Esophagus squamous epithelium (tissue), 5 donors: ENCODE results near the gene MSL1. TPM values are rescaled to one million over a fixed set of nuclear protein-coding genes. Genes with fewer than 3 reads are reported as not detected.

Source experiments
- DNase-seq: peaks from one replicate; lab custom pipeline; 2025; lab: John Stamatoyannopoulos, UW
- H3K27ac ChIP-seq, 4 donors: fragments of 200-600 bp; sonication (generic); one replicate each; pipeline ENCODE4 v1.5.1; 2016 to 2019; ENCODE audit warnings: mild to moderate bottlenecking in 1 of 4
- H3K27me3 ChIP-seq, 4 donors: fragments of 200-600 bp; sonication (generic); 1 replicate in 3 of 4; 2 replicates in 1 of 4; pipeline versions ENCODE4 v1.5.1 to v1.6.0; 2017 to 2021; ENCODE audit warnings: antibody characterized with exemption in 1 of 4
- H3K36me3 ChIP-seq, 3 donors: fragments of 200-600 bp; sonication (generic); one replicate each; pipeline ENCODE4 v1.5.1; 2016 to 2019
- H3K4me1 ChIP-seq, 3 donors: fragments of 200-600 bp; sonication (generic); one replicate each; pipeline ENCODE4 v1.5.1; 2017 to 2019
- H3K4me3 ChIP-seq, 4 donors: fragments of 200-600 bp; sonication (generic); 1 replicate in 3 of 4; 2 replicates in 1 of 4; pipeline ENCODE4 v1.5.1; 2016 to 2019; ENCODE audit warnings: mild to moderate bottlenecking in 2 of 4, moderate library complexity in 1 of 4
- H3K9me3 ChIP-seq, 3 donors: fragments of 200-600 bp; sonication (generic); one replicate each; pipeline ENCODE4 v1.5.1; 2016 to 2019
- POLR2A ChIP-seq, 4 donors: fragments of 450-650 bp; IDR thresholded peaks; one replicate each; pipeline ENCODE4 v1.6.1; 2017; ENCODE audit warnings: antibody characterized with exemption in 4 of 4, mild to moderate bottlenecking in 4 of 4, moderate library complexity in 3 of 4
- WGBS, 2 donors: methylation state at CpG; one replicate each; pipeline ENCODE4 v1.1.5; 2018; 5-methylcytosine and 5-hydroxymethylcytosine counted together
- intact Hi-C: fragments of 100-400 bp; cut with DNase I; formaldehyde crosslinking; loops from one replicate; pipeline ENCODE4 v1.15.0; 2022
- total RNA-seq, 4 donors: library from RNA; depleted of rRNA; stranded (reverse); fragments of >200 nt; gene quantifications; one replicate each; pipeline ENCODE4 v1.1.0, GENCODE V29; 2016
- TF ChIP-seq, protein P1 (sequence below), 6 experiments: fragments of 450-650 bp in 4 of 6; fragments of 200-600 bp in 2 of 6; sonication (generic) in 2 of 6; IDR thresholded peaks; one replicate each; pipeline ENCODE4 v1.5.1; 2016 to 2019; ENCODE audit warnings: antibody characterized with exemption in 6 of 6, mild to moderate bottlenecking in 4 of 6, moderate library complexity in 4 of 6
- donor health status: DM: yes; HTN: yes; CAD: no.

The MSL1 gene
- total RNA-seq, 4 donors from 2014 or later, result 41.5 to 59.9 (median 51.5) TPM

DNA sequence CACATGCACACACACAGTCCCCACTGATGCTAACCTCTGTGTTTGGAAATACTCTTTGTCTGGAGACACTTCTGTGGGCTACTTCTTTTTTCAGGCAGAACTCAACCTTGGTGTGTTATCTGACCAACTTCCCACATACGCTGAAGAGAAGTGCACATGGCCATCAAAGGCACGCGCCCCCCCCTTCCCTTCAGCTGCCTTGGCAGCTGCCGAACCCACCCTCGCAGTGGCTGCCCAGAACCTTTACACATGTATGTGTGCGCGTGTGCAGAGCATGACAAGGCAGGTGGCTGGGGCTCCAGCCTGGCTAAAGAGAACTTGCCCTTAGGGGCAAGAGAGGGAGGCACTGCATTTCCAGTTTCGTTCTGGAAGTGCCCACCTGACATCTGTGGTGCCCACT is 59.4 kb downstream of the MSL1 start:
- Histone ChIP-seq H3K4me3 (peak overlapping the region in 3 of 4 donors; percentile 13 to 84 (median 65)), H3K9me3 (no peaks in the 10 kb centered on the region), H3K36me3 (peaks cover 0 to 39% (median 0%) of the 10 kb centered on the region in 3 donors), H3K27ac (peak overlapping the region; percentile 92 to 98 (median 96)), H3K4me1 (peaks cover 14 to 85% (median 20%) of the 10 kb centered on the region in 3 donors), H3K27me3 (no peaks in the 10 kb centered on the region)
- no peak for TF ChIP-seq POLR2A (IDR thresholded peaks at IDR 0.05)
- TF ChIP-seq, protein P1, sequence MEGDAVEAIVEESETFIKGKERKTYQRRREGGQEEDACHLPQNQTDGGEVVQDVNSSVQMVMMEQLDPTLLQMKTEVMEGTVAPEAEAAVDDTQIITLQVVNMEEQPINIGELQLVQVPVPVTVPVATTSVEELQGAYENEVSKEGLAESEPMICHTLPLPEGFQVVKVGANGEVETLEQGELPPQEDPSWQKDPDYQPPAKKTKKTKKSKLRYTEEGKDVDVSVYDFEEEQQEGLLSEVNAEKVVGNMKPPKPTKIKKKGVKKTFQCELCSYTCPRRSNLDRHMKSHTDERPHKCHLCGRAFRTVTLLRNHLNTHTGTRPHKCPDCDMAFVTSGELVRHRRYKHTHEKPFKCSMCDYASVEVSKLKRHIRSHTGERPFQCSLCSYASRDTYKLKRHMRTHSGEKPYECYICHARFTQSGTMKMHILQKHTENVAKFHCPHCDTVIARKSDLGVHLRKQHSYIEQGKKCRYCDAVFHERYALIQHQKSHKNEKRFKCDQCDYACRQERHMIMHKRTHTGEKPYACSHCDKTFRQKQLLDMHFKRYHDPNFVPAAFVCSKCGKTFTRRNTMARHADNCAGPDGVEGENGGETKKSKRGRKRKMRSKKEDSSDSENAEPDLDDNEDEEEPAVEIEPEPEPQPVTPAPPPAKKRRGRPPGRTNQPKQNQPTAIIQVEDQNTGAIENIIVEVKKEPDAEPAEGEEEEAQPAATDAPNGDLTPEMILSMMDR (IDR thresholded peaks at IDR 0.05), result no peak
- DNase-seq, result no peak
- intact Hi-C loops, result no loop called here
- WGBS, 2 donors, result 31 to 81% methylated on average over 4 to 5 of the region's 8 CpGs

DNA sequence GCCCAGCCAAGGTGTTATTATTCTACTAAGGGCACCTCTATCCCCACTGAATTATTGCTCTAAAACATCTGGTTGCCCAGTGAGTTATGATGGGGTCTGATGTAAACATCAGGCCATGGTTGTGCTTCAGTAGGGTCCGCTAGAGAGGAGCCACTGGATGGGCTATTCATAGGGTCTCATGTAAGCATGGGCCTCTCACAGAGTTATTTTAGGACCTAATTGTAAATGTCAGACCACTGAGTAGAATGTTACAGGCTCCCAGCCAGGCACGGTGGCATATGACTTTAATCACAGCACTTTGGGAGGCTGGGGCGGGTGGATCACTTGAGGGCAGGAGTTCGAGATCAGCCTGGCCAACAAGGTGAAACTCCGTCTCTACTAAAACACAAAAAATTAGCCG is 60.8 kb downstream of the MSL1 start:
- Histone ChIP-seq H3K36me3 (peaks cover 0 to 43% (median 0%) of the 10 kb centered on the region in 3 donors), H3K27me3 (no peaks in the 10 kb centered on the region), H3K9me3 (no peaks in the 10 kb centered on the region), H3K4me3 (no peak overlapping the region), H3K27ac (peak overlapping the region in 2 of 4 donors; percentile 95 to 96), H3K4me1 (peaks cover 14 to 71% (median 16%) of the 10 kb centered on the region in 3 donors)
- 79 to 84% methylated on average over 5 to 6 of the region's 6 CpGs for WGBS, 2 donors
- DNase-seq, result no peak
- no peak for TF ChIP-seq POLR2A (IDR thresholded peaks at IDR 0.05)
- TF ChIP-seq, protein P1 (IDR thresholded peaks at IDR 0.05), result no peak
- intact Hi-C loops, result no loop called here

Other genes starting within 250 kb of the MSL1 start
- 1 to 10 TPM in 3 of 4 donors, under 1 TPM in 1; 0.67 to 4.2 (median 1.4) TPM for gene GSDMB, start 203.3 kb upstream of the MSL1 start, total RNA-seq
- 10 to 100 TPM; 13.6 to 35.2 (median 31.2) TPM for gene ORMDL3, start 194.4 kb upstream of the MSL1 start, total RNA-seq
- not detected for gene LRRC3C, start 194.2 kb upstream of the MSL1 start, total RNA-seq
- 1 to 10 TPM; 1.1 to 3.0 (median 1.8) TPM for gene GSDMA, start 159.0 kb upstream of the MSL1 start, total RNA-seq
- 100 to 1,000 TPM in 1 of 4 donors, 10 to 100 TPM in 3; 72.2 to 121 (median 84.7) TPM for gene PSMD3, start 141.2 kb upstream of the MSL1 start, total RNA-seq
- 1 to 10 TPM in 1 of 4 donors, not detected in 3; 4.0 TPM for gene CSF3, start 106.5 kb upstream of the MSL1 start, total RNA-seq
- gene MED24, start 67.6 kb upstream of the MSL1 start, total RNA-seq, result 10 to 100 TPM; 44.2 to 56.1 (median 49.0) TPM
- 10 to 100 TPM in 2 of 4 donors, 1 to 10 TPM in 2; 4.2 to 27.1 (median 13.4) TPM for gene THRA, start 59.0 kb upstream of the MSL1 start, total RNA-seq
- 10 to 100 TPM in 1 of 4 donors, 1 to 10 TPM in 3; 3.8 to 16.4 (median 5.4) TPM for gene NR1D1, start 21.4 kb upstream of the MSL1 start, total RNA-seq
- 10 to 100 TPM; 23.7 to 62.6 (median 27.8) TPM for gene CASC3, start 18.6 kb downstream of the MSL1 start, total RNA-seq
- gene RAPGEFL1, start 55.5 kb downstream of the MSL1 start, total RNA-seq, result 100 to 1,000 TPM in 3 of 4 donors, 10 to 100 TPM in 1; 70.1 to 182 (median 144) TPM
- gene WIPF2, start 97.3 kb downstream of the MSL1 start, total RNA-seq, result 10 to 100 TPM in 3 of 4 donors, 1 to 10 TPM in 1; 9.8 to 13.8 (median 11.2) TPM
- gene CDC6, start 165.9 kb downstream of the MSL1 start, total RNA-seq, result 10 to 100 TPM in 2 of 4 donors, 1 to 10 TPM in 2; 2.9 to 17.8 (median 9.8) TPM
- gene RARA, start 187.2 kb downstream of the MSL1 start, total RNA-seq, result 10 to 100 TPM in 2 of 4 donors, 1 to 10 TPM in 2; 6.7 to 14.2 (median 10.8) TPM
- gene GJD3, start 242.8 kb downstream of the MSL1 start, total RNA-seq, result 1 to 10 TPM in 1 of 4 donors, under 1 TPM in 2, not detected in 1; 0.38 to 1.7 (median 0.47) TPM